HFF-Myc (cell line): ENCODE measurements around the gene FREM1.

Experiments
- DNase-seq: peaks from one replicate; pipeline ENCODE4 v3.0.0-alpha.2; 2011; ENCODE audit warnings: low read depth; ENCODE audit errors: extremely low read depth
- H3K4me3 ChIP-seq: replicated peaks from 2 replicates; pipeline ENCODE4 v1.5.1; 2011; ENCODE audit warnings: low read depth, mild to moderate bottlenecking, control low read depth, low read length
- CTCF ChIP-seq: IDR thresholded peaks from 2 replicates; pipeline ENCODE4 v1.5.1; 2012; ENCODE audit warnings: mild to moderate bottlenecking, low read depth, low read length, control low read depth; ENCODE audit errors: missing control alignments

The FREM1 gene

GRCh38 chr9:14889451-14889850 lies 20.8 kb downstream of the FREM1 start:
- DNase-seq, result no peak
- TF ChIP-seq CTCF, result no peak
- H3K4me3 ChIP-seq, result no peak overlapping the region

- no peak for TF ChIP-seq CTCF
- DNase-seq, result no peak
- no peak overlapping the region for H3K4me3 ChIP-seq
Measured at GRCh38 chr9:14888875-14889274, 21.4 kb downstream of the FREM1 start.

- no peak for DNase-seq
- TF ChIP-seq CTCF, result no peak
- no peak overlapping the region for H3K4me3 ChIP-seq
Measured at GRCh38 chr9:14888272-14888671, 22.0 kb downstream of the FREM1 start.

- no peak for DNase-seq
- no peak for TF ChIP-seq CTCF
Measured at GRCh38 chr9:14887149-14887548, 23.1 kb downstream of the FREM1 start.

GRCh38 chr9:14883310-14883944 lies 26.8 kb downstream of the FREM1 start:
- H3K4me3 ChIP-seq, result no peak overlapping the region
- no peak for TF ChIP-seq CTCF
- DNase-seq, result no peak

More at GRCh38 chr9:14887149-14887548, 23.1 kb downstream of the FREM1 start:
- no peak overlapping the region for H3K4me3 ChIP-seq

- no peak for DNase-seq
- no peak overlapping the region for H3K4me3 ChIP-seq
- TF ChIP-seq CTCF, result no peak
Measured at GRCh38 chr9:14882090-14882489, 28.1 kb downstream of the FREM1 start.

- no peak overlapping the region for H3K4me3 ChIP-seq
- no peak for TF ChIP-seq CTCF
- no peak for DNase-seq
Measured at GRCh38 chr9:14881006-14881405, 29.2 kb downstream of the FREM1 start.
